GM19023 (cell line): ENCODE measurements around the gene TMPRSS15.
"Not testable (repeated sequence)": the region's sequence is repeated elsewhere in the genome, so short reads cannot be mapped to it uniquely, and the experiment has no call there.

Source experiments
- ATAC-seq: cut with Tn5 transposase; IDR thresholded peaks from one replicate; pipeline ENCODE4 v1.9.1; 2021; ENCODE audit warnings: mild to moderate bottlenecking, moderate library complexity; ENCODE audit not compliant: unreplicated experiment

Gene TMPRSS15

GRCh38 chr21:18403735-18404450, at the start of gene TMPRSS15:
TMPRSS15 (minus strand) TSS chr21:18403785; CDS start chr21:18403622, 163 bp downstream.
- no peak for ATAC-seq

- ATAC-seq, result no peak
These were observed 48.1 kb upstream of the TMPRSS15 start for GRCh38 chr21:18451670-18452069.

- no peak for ATAC-seq
These were observed 46.3 kb upstream of the TMPRSS15 start for GRCh38 chr21:18449605-18450550.

- no peak for ATAC-seq
These were observed 40.1 kb upstream of the TMPRSS15 start for GRCh38 chr21:18443701-18444100.

GRCh38 chr21:18443085-18443484, 39.5 kb upstream of the TMPRSS15 start:
- no peak for ATAC-seq

GRCh38 chr21:18430341-18430740, 26.8 kb upstream of the TMPRSS15 start:
- no peak for ATAC-seq

- no peak for ATAC-seq
These were observed 20.7 kb upstream of the TMPRSS15 start for GRCh38 chr21:18424276-18424675.

- ATAC-seq, result no peak
These were observed 13.7 kb upstream of the TMPRSS15 start for GRCh38 chr21:18417141-18417790.

GRCh38 chr21:18411565-18411964, 8.0 kb upstream of the TMPRSS15 start:
- ATAC-seq, result no peak

GRCh38 chr21:18409579-18409978, 6.0 kb upstream of the TMPRSS15 start:
- no peak for ATAC-seq

GRCh38 chr21:18398843-18399242, 4.7 kb downstream of the TMPRSS15 start:
- ATAC-seq, result no peak

- ATAC-seq, result no peak
These were observed 15.6 kb downstream of the TMPRSS15 start for GRCh38 chr21:18387994-18388393.

GRCh38 chr21:18384771-18385170, 18.8 kb downstream of the TMPRSS15 start:
- ATAC-seq, result no peak

- ATAC-seq, result not testable (repeated sequence)
These were observed 20.5 kb downstream of the TMPRSS15 start for GRCh38 chr21:18382934-18383619.

GRCh38 chr21:18382141-18382540, 21.4 kb downstream of the TMPRSS15 start:
- no peak for ATAC-seq

- no peak for ATAC-seq
These were observed 30.0 kb downstream of the TMPRSS15 start for GRCh38 chr21:18373606-18374005.

- ATAC-seq, result no peak
These were observed 33.3 kb downstream of the TMPRSS15 start for GRCh38 chr21:18370301-18370700.

GRCh38 chr21:18369115-18369514, 34.5 kb downstream of the TMPRSS15 start:
- ATAC-seq, result no peak

- ATAC-seq, result no peak
These were observed 35.4 kb downstream of the TMPRSS15 start for GRCh38 chr21:18368205-18368604.

GRCh38 chr21:18356801-18357200, 46.8 kb downstream of the TMPRSS15 start:
- no peak for ATAC-seq

GRCh38 chr21:18354947-18355346, 48.6 kb downstream of the TMPRSS15 start:
- no peak for ATAC-seq
